ENCODE measurements around the gene AGBL4.

AGBL4 gene

GRCh38 chr1:48592330-48592729 lies 1431.4 kb downstream of the AGBL4 start:
- no peak for DNase-seq
- in situ Hi-C loops (cut with HindIII; ENCODE audit: low pct_ligation_motif_present, low pct_unique_long_range_greater_than_20kb, low sequenced_read_pairs), result no loop called here

GRCh38 chr1:48591181-48591580 lies 1432.6 kb downstream of the AGBL4 start:
- no peak for DNase-seq
- in situ Hi-C loops (cut with HindIII; ENCODE audit: low pct_ligation_motif_present, low pct_unique_long_range_greater_than_20kb, low sequenced_read_pairs), result no loop called here

DNA sequence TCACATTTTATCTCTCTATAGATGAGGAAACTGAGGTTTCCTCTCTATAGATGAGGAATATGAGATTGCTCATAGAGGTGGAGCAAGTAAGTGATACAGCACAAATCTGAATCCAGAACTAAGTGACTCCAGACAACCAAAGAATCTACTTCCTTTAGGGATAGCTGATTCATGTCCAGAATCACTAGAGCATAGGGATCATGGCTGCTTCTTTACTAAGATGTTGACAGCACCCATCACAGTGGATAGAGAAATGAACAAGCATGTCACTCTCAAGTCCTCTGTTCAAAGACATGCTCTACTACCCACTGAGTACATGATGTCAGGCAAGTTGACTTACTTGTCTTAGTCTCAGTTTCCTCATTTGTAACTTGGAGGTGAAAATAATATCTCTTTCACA lies 1435.7 kb downstream of the AGBL4 start:
- DNase-seq, result no peak
- in situ Hi-C loops (cut with HindIII; ENCODE audit: low pct_ligation_motif_present, low pct_unique_long_range_greater_than_20kb, low sequenced_read_pairs), result no loop called here

DNA sequence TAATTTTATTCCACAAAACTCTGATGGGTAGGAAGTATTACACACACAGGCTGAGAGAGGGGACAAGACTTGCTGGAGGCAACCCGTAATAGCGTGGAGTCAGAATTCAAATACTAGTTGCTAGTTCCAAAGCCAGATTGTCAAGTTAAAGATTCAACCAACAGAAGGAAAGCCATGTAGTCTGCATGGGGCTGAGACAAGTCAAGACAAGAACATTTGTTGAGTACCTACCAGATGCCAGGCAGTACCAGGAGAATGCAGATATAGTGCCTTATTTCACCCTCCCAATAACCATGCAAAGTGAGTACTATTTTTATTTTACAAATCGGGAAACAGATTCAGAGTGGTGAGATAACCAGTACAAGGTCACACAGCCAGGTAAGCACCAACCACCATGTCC lies 1441.3 kb downstream of the AGBL4 start:
- in situ Hi-C loops (cut with HindIII; ENCODE audit: low pct_ligation_motif_present, low pct_unique_long_range_greater_than_20kb, low sequenced_read_pairs), result no loop called here
- DNase-seq, result no peak

- DNase-seq, result no peak
- in situ Hi-C loops (cut with HindIII; ENCODE audit: low pct_ligation_motif_present, low pct_unique_long_range_greater_than_20kb, low sequenced_read_pairs), result no loop called here
These were observed 1442.5 kb downstream of the AGBL4 start for GRCh38 chr1:48581270-48581669.

- no peak for DNase-seq
- in situ Hi-C loops (cut with HindIII; ENCODE audit: low pct_ligation_motif_present, low pct_unique_long_range_greater_than_20kb, low sequenced_read_pairs), result no loop called here
These were observed 1447.2 kb downstream of the AGBL4 start for GRCh38 chr1:48576565-48576964.

- in situ Hi-C loops (cut with HindIII; ENCODE audit: low pct_ligation_motif_present, low pct_unique_long_range_greater_than_20kb, low sequenced_read_pairs), result no loop called here
- DNase-seq, result peak; percentile 47
These were observed 1451.0 kb downstream of the AGBL4 start for GRCh38 chr1:48572646-48573258.

DNA sequence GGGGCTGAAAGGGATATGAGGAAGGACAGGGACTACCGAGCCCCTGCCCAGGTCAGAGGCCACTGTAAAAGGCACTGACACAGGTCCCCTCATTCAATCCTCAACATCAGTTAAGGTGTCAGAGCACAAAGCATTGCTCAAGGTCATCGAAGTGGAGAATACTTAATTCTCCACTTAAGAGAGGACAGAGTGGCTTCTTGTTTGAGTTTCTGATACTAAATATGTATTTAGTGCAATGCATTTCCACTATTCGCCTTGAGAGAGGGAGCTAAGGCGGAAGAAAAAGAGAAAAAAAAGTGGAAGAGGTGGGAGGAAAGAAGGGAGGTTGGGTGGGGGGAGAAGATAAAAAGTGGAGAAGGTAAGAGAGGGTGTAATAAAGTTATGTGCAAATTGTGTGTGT lies 1451.6 kb downstream of the AGBL4 start:
- DNase-seq, result no peak
- in situ Hi-C loops (cut with HindIII; ENCODE audit: low pct_ligation_motif_present, low pct_unique_long_range_greater_than_20kb, low sequenced_read_pairs), result no loop called here

DNA sequence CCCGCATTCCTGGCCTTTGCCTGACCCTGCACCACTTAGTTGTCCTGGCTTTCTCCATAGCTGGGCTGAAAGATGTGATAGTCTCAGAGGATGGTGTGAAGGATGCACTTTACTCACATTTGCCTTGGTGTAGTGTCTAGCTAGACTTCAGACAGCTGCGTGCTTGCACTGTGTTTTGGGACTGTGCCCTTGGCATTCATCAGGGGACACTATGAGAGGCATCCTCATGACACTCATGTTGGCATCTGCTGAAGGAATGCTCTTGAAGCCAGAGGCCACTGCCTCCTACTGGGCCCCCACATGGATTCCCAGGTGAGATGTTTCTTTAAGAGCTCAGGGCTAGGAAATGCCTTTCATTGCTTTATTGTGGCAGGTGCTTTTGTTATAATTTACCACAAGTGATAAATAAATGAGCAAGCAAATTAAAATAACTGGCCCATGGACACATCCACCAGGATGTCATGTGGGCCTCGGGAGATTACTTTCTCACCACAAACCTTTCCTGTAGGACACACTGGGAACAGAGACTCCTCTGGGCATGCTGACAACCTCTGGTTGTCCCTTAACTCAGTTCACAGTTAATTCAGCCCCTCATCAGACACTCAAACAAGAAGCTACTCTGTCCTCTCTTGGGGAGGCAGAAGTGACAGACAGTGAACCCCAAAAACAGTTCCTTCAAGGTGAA lies 1452.3 kb downstream of the AGBL4 start:
- no peak for DNase-seq
- in situ Hi-C loops (cut with HindIII; ENCODE audit: low pct_ligation_motif_present, low pct_unique_long_range_greater_than_20kb, low sequenced_read_pairs), result no loop called here

- in situ Hi-C loops (cut with HindIII; ENCODE audit: low pct_ligation_motif_present, low pct_unique_long_range_greater_than_20kb, low sequenced_read_pairs), result no loop called here
- DNase-seq, result no peak
These were observed 1453.2 kb downstream of the AGBL4 start for GRCh38 chr1:48570568-48570967.

DNA sequence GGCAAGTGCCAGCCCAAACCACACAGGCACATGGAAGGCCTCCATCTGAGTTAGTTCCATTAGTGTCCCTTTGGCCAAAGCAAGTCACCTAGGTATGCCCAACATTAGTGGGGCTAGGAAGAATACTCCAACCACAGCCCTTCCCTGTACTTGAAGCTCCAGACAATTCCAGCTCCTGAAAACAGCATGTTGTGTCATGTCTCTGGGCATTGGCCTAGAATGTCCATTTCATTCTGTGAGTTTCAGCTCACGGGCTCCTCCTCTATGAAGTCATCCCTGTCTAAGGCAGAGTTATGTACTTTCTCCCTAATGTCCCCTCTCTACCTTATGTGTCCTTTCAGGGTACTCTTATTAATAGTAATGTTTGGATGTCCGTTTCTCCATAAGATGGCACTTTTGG lies 1455.3 kb downstream of the AGBL4 start:
- in situ Hi-C loops (cut with HindIII; ENCODE audit: low pct_ligation_motif_present, low pct_unique_long_range_greater_than_20kb, low sequenced_read_pairs), result no loop called here
- DNase-seq, result no peak

DNA sequence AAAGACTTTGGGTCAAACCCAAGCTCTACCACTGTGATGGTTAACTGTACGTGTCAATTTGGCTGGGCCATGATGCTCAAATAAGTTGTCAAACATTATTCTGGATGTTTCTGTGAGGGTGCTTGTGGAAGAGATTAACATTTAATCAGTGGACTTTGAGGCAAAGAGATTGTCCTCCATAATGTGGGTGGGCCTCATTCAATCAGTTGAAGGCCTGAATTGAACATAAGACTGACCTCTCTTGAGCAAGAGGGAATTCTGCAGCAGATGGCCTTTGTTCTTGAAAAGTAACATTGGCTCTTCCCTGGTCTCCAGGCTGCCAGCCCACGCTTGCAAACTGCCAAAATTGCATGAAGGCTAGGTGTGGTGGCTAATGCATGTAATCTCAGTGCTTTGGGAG lies 1457.3 kb downstream of the AGBL4 start:
- in situ Hi-C loops (cut with HindIII; ENCODE audit: low pct_ligation_motif_present, low pct_unique_long_range_greater_than_20kb, low sequenced_read_pairs), result no loop called here
- DNase-seq, result no peak

DNA sequence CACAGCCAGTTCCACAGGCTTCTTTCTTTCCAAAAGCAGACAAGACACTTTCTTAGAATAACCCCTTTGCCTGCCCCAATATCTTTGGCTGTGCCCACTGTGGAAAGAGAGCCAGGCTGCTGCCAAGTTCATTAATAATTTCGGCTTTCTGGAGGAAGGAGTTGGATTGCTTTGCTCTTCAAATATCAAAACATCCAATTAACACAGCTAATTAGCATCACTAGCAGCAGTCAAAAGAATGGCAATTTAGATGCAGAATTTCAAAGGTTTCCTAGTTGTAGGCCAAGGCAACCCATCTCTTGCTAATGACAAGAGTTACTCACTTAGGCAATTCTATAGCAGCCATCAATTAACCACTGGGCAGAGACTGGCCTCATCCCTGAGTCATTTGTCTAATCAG lies 1460.7 kb downstream of the AGBL4 start:
- DNase-seq, result no peak
- in situ Hi-C loops (cut with HindIII; ENCODE audit: low pct_ligation_motif_present, low pct_unique_long_range_greater_than_20kb, low sequenced_read_pairs), result no loop called here

GRCh38 chr1:48561444-48561843 lies 1462.3 kb downstream of the AGBL4 start:
- in situ Hi-C loops (cut with HindIII; ENCODE audit: low pct_ligation_motif_present, low pct_unique_long_range_greater_than_20kb, low sequenced_read_pairs), result no loop called here
- DNase-seq, result no peak

GRCh38 chr1:48560577-48560976 lies 1463.2 kb downstream of the AGBL4 start:
- in situ Hi-C loops (cut with HindIII; ENCODE audit: low pct_ligation_motif_present, low pct_unique_long_range_greater_than_20kb, low sequenced_read_pairs), result no loop called here
- no peak for DNase-seq

GRCh38 chr1:48560116-48560515 lies 1463.6 kb downstream of the AGBL4 start:
- DNase-seq, result no peak
- in situ Hi-C loops (cut with HindIII; ENCODE audit: low pct_ligation_motif_present, low pct_unique_long_range_greater_than_20kb, low sequenced_read_pairs), result no loop called here

DNA sequence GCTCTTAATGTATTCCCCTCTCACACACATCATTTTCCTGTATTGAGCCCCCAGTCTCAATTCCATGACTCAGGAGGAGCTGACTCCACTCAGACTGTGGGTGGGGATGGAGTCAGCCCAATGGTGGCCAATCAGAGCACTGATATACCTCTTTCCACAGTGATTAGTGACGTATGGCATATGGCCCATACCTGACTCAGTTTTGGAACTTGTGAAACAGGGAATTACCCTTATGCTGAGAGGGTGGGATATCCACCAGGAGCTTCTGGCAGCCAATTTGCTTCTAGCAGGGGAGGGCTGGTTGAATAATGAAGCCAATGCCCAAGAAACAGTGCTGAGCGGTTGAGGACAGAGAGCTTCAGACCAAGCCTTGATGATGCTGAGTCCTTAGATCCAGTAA lies 1465.4 kb downstream of the AGBL4 start:
- no peak for DNase-seq
- in situ Hi-C loops (cut with HindIII; ENCODE audit: low pct_ligation_motif_present, low pct_unique_long_range_greater_than_20kb, low sequenced_read_pairs), result no loop called here

- in situ Hi-C loops (cut with HindIII; ENCODE audit: low pct_ligation_motif_present, low pct_unique_long_range_greater_than_20kb, low sequenced_read_pairs), result no loop called here
- DNase-seq, result no peak
These were observed 1467.4 kb downstream of the AGBL4 start for GRCh38 chr1:48556186-48556850.

- in situ Hi-C loops (cut with HindIII; ENCODE audit: low pct_ligation_motif_present, low pct_unique_long_range_greater_than_20kb, low sequenced_read_pairs), result no loop called here
These were observed 1468.5 kb downstream of the AGBL4 start for GRCh38 chr1:48555271-48555670.

More at GRCh38 chr1:48555271-48555670, 1468.5 kb downstream of the AGBL4 start:
- no peak for DNase-seq
